K562 (cell line): Measurements from ENCODE around the gene CIART. TPM values are rescaled to one million over a fixed set of nuclear protein-coding genes. Genes with fewer than 3 reads are reported as not detected.
A peak's percentile ranks its signal among the peaks of the same experiment; 100 is the strongest.

ENCODE experiments used
- ETV6 ChIP-seq, 3 experiments: fragments of 150-350 bp in 1 of 3; sonication (generic) in 1 of 3; formaldehyde crosslinking in 1 of 3; IDR thresholded peaks; 2 replicates each; pipeline versions ENCODE4 v1.6.1 to v1.8.0; 2014 to 2022; ENCODE audit warnings: borderline replicate concordance in 2 of 3, low read depth in 2 of 3, antibody characterized with exemption in 1 of 3, low read length in 1 of 3, mild to moderate bottlenecking in 1 of 3, missing genetic modification reagents in 1 of 3
- FOXA1 ChIP-seq: fragments of 450-650 bp; IDR thresholded peaks from 2 replicates; pipeline ENCODE4 v1.6.1; 2016; ENCODE audit warnings: mild to moderate bottlenecking, borderline replicate concordance
- GTF2B ChIP-seq: IDR thresholded peaks from 2 replicates; pipeline ENCODE4 v1.6.1; 2011; ENCODE audit not compliant: insufficient read length; ENCODE audit errors: extremely low read depth
- HCFC1 ChIP-seq: IDR thresholded peaks from 2 replicates; pipeline ENCODE4 v1.6.1; 2012; ENCODE audit warnings: low read depth, low read length, improper control_type of control experiment
- HMGXB4 ChIP-seq: sonication (generic); formaldehyde crosslinking; IDR thresholded peaks from 2 replicates; pipeline ENCODE4 v1.8.1; 2023; ENCODE audit warnings: mild to moderate bottlenecking, missing genetic modification reagents
- L3MBTL2 ChIP-seq: fragments of 450-650 bp; IDR thresholded peaks from 2 replicates; pipeline ENCODE4 v1.6.1; 2016; ENCODE audit warnings: mild to moderate bottlenecking, moderate library complexity
- MAFF ChIP-seq: IDR thresholded peaks from 2 replicates; pipeline ENCODE4 v1.6.1; 2012; ENCODE audit warnings: low read length, improper control_type of control experiment
- MAX ChIP-seq: sonication (generic); formaldehyde crosslinking; IDR thresholded peaks from 2 replicates; pipeline ENCODE4 v1.9.0; 2022; ENCODE audit warnings: mild to moderate bottlenecking, missing genetic modification reagents
- NFRKB ChIP-seq: fragments of 450-650 bp; IDR thresholded peaks from 2 replicates; pipeline ENCODE4 v1.6.1; 2016; ENCODE audit warnings: low read depth
- NRF1 ChIP-seq, 2 experiments: fragments of 450-650 bp; IDR thresholded peaks in 1 of 2; conservative IDR thresholded peaks in 1 of 2; 2 replicates each; pipeline ENCODE4 v1.6.1; 2014; ENCODE audit warnings: mild to moderate bottlenecking in 2 of 2
- SNIP1 ChIP-seq: fragments of 450-650 bp; IDR thresholded peaks from 2 replicates; pipeline ENCODE4 v1.7.1; 2017; ENCODE audit warnings: low read depth, mild to moderate bottlenecking
- STAG1 ChIP-seq: sonication (generic); formaldehyde crosslinking; IDR thresholded peaks from 2 replicates; pipeline ENCODE4 v1.5.0; 2020; ENCODE audit warnings: missing genetic modification reagents, borderline replicate concordance
- TBL1XR1 ChIP-seq, 2 experiments: IDR thresholded peaks; 2 replicates each; pipeline ENCODE4 v1.6.1; 2012; ENCODE audit warnings: improper control_type of control experiment in 2 of 2, low read length in 2 of 2, mild to moderate bottlenecking in 1 of 2
- TCF15 ChIP-seq: fragments of 250-450 bp; sonication (Bioruptor Pico); IDR thresholded peaks from 2 replicates; pipeline ENCODE4 v1.8.0; 2022; ENCODE audit warnings: moderate library complexity, mild to moderate bottlenecking, inconsistent platforms
- TFAM ChIP-seq: fragments of 250-450 bp; sonication (Bioruptor Pico); conservative IDR thresholded peaks from 2 replicates; pipeline ENCODE4 v1.5.0; 2021; ENCODE audit warnings: mild to moderate bottlenecking, moderate library complexity
- TRIM24 ChIP-seq, 2 experiments: fragments of 450-650 bp; IDR thresholded peaks; 2 replicates each; pipeline ENCODE4 v1.6.1; 2016
- XRCC4 ChIP-seq: IDR thresholded peaks from one replicate; pipeline ENCODE4 v1.6.1; 2011; ENCODE audit not compliant: insufficient read depth, insufficient read length; ENCODE audit errors: extremely low read depth
- ZBTB12 ChIP-seq: fragments of 250-450 bp; sonication (Bioruptor Pico); IDR thresholded peaks from 2 replicates; pipeline ENCODE4 v1.4.0; 2020
- ZBTB49 ChIP-seq: sonication (generic); formaldehyde crosslinking; IDR thresholded peaks from 2 replicates; pipeline ENCODE4 v1.8.0; 2022; ENCODE audit warnings: missing genetic modification reagents, mild to moderate bottlenecking, borderline replicate concordance
- ZNF124 ChIP-seq: sonication (generic); formaldehyde crosslinking; IDR thresholded peaks from 2 replicates; pipeline ENCODE4 v1.8.1; 2022; ENCODE audit warnings: missing genetic modification reagents
- polyA plus RNA-seq, 8 experiments: library from polyadenylated mRNA; depleted of rRNA in 4 of 8; stranded (reverse) in 5 of 8; unstranded in 3 of 8; fragments of >200 nt; fragmentation: Nextera tagmentation in 2 of 8; fragmentation: Illumina TruSeq in 1 of 8; extraction: Ambion mirVana in 2 of 8; extraction: Trizol in 1 of 8; gene quantifications; 2 replicates each; pipeline versions ENCODE4 v1.2.1 to v1.2.3, GENCODE V29; 2011 to 2014; ENCODE audit warnings: inconsistent platforms in 1 of 8, missing spikeins in 1 of 8
- total RNA-seq, 7 experiments: library from RNA; depleted of rRNA in 6 of 7; stranded (reverse); fragments of >200 nt in 6 of 7; fragmentation: Illumina TruSeq in 2 of 7; extraction: Trizol in 2 of 7; gene quantifications; 2 replicates each; pipeline versions ENCODE4 v1.2.1 to v1.2.3, GENCODE V29; 2011 to 2021; ENCODE audit warnings: low replicate concordance in 1 of 7

The CIART gene
- total and polyA plus RNA-seq, 9 of the 15 experiments (the other 6 are each of a cell fraction or from before 2014, with no cell fraction given) = 0.07 to 0.35 (median 0.19) TPM; not detected in 2

GRCh38 chr1:150235852-150236613 is 46.3 kb upstream of the CIART start, which contains the start of gene ANP32E (continued):
- TF ChIP-seq ZBTB12 (CRISPR knock-in tag) (peak; percentile 65), SNIP1 (no peak), MAX (peak; percentile 57; the same call in 1 of the 2 replicates), HMGXB4 (peak; percentile 86), L3MBTL2 (peak; percentile 94), GTF2B (no peak), TCF15 (CRISPR knock-in tag) (no peak), TFAM (CRISPR knock-in tag) (no peak), XRCC4 (no peak), TRIM24 (IDR thresholded peaks at IDR 0.05) (peak in 1 of 2 experiments; percentile 61; a peak in 2 of 4 replicates), ZBTB49 (CRISPR knock-in tag) (0 out of 2 replicates have a peak, but pooled peaks have one; percentile 64), NRF1 (conservative IDR thresholded peaks at IDR 0.05 in 1 of 2, IDR thresholded peaks at IDR 0.05 in 1 of 2) (peak; percentile 88 to 89), ZNF124 (no peak), ETV6 (IDR thresholded peaks at IDR 0.05; ENCODE audit: borderline replicate concordance in 1 of 2, low read depth in 2 of 2, low read length in 1 of 2) (no peak), ETV6 (CRISPR knock-in tag; IDR thresholded peaks at IDR 0.05; ENCODE audit: borderline replicate concordance) (0 out of 2 replicates have a peak, but pooled peaks have one; percentile 17), TBL1XR1 (IDR thresholded peaks at IDR 0.05; ENCODE audit: low read length in 2 of 2) (peak; percentile 23 to 36; a peak in 1 of 4 replicates), MAFF (no peak), STAG1 (CRISPR knock-in tag) (no peak; the same call in 1 of the 2 replicates), FOXA1 (no peak), NFRKB (peak; percentile 99), HCFC1 (peak; percentile 29; the same call in 1 of the 2 replicates)
